HG03342 (cell line): ENCODE data around the gene DDX28.

Source experiments
- ATAC-seq: cut with Tn5 transposase; IDR thresholded peaks from one replicate; pipeline ENCODE4 v1.9.1; 2021; ENCODE audit warnings: mild to moderate bottlenecking, moderate library complexity; ENCODE audit not compliant: unreplicated experiment

DDX28 gene

GRCh38 chr16:68022728-68023537 lies at the start of gene DDX28, which contains the start of gene DUS2:
Gene DDX28, minus strand, starts transcription at chr16:68023232. Its CDS starts 30 bp downstream, at chr16:68023202.
Gene DUS2, plus strand, starts transcription at chr16:68023284. Its CDS starts 14,740 bp downstream, at chr16:68038024.
- peak; percentile 66 for ATAC-seq

GRCh38 chr16:68072038-68072695 lies 49.1 kb upstream of the DDX28 start:
- ATAC-seq = no peak

GRCh38 chr16:68071518-68071901 lies 48.5 kb upstream of the DDX28 start:
- no peak for ATAC-seq

GRCh38 chr16:68070806-68071517 lies 47.9 kb upstream of the DDX28 start:
- no peak for ATAC-seq

- ATAC-seq = no peak
Observed at GRCh38 chr16:68070249-68070730, 47.3 kb upstream of the DDX28 start.

- ATAC-seq = no peak
Observed at GRCh38 chr16:68069511-68070248, 46.6 kb upstream of the DDX28 start.

- no peak for ATAC-seq
Observed at GRCh38 chr16:68068926-68069325, 45.9 kb upstream of the DDX28 start.

- no peak for ATAC-seq
Observed at GRCh38 chr16:68066763-68067162, 43.7 kb upstream of the DDX28 start.

GRCh38 chr16:68065716-68066305 lies 42.8 kb upstream of the DDX28 start:
- ATAC-seq = no peak

GRCh38 chr16:68064791-68065365 lies 41.8 kb upstream of the DDX28 start:
- ATAC-seq = no peak

- ATAC-seq = no peak
Observed at GRCh38 chr16:68062910-68063393, 39.9 kb upstream of the DDX28 start.

GRCh38 chr16:68061396-68061795 lies 38.4 kb upstream of the DDX28 start:
- ATAC-seq = no peak

- ATAC-seq = no peak
Observed at GRCh38 chr16:68059804-68060203, 36.8 kb upstream of the DDX28 start.

GRCh38 chr16:68055395-68055794 lies 32.4 kb upstream of the DDX28 start:
- ATAC-seq = no peak

- ATAC-seq = no peak
Observed at GRCh38 chr16:68049449-68049848, 26.4 kb upstream of the DDX28 start.

GRCh38 chr16:68047987-68048386 lies 25.0 kb upstream of the DDX28 start:
- ATAC-seq = no peak

- ATAC-seq = no peak
Observed at GRCh38 chr16:68046106-68046505, 23.1 kb upstream of the DDX28 start.

- ATAC-seq = no peak
Observed at GRCh38 chr16:68041783-68042182, 18.8 kb upstream of the DDX28 start.

GRCh38 chr16:68040506-68041288 lies 17.7 kb upstream of the DDX28 start:
- peak; percentile 78 for ATAC-seq
